Upper lobe of left lung (tissue), 6 donors: ENCODE data around the gene TMEM259. TPM values are rescaled to one million over a fixed set of nuclear protein-coding genes. Genes with fewer than 3 reads are reported as not detected.
A peak's percentile ranks its signal among the peaks of the same experiment; 100 is the strongest.

Experiments
- ATAC-seq, 2 donors: fragments of 200-7000 bp; cut with Tn5 transposase; one replicate each; pipeline ENCODE4 v1.9.1; 2022; ENCODE audit warnings: mild to moderate bottlenecking in 2 of 2, moderate library complexity in 2 of 2; ENCODE audit not compliant: low FRiP score in 2 of 2
- DNase-seq, 2 donors: peaks; one replicate each; pipeline ENCODE4 v3.0.0-alpha.2; 2019 to 2020
- H3K27ac ChIP-seq, 4 donors: fragments of 200-600 bp; sonication (generic); one replicate each; pipeline ENCODE4 v1.5.1; 2016 to 2019
- H3K27me3 ChIP-seq, 4 donors: fragments of 200-600 bp; sonication (generic); one replicate each; pipeline ENCODE4 v1.5.1; 2017 to 2019
- H3K36me3 ChIP-seq, 4 donors: fragments of 200-600 bp; sonication (generic); one replicate each; pipeline ENCODE4 v1.5.1; 2016 to 2019
- H3K4me1 ChIP-seq, 4 donors: fragments of 200-600 bp; sonication (generic); one replicate each; pipeline ENCODE4 v1.5.1; 2018 to 2019
- H3K4me3 ChIP-seq, 4 donors: fragments of 200-600 bp; sonication (generic); one replicate each; pipeline ENCODE4 v1.5.1; 2017 to 2019; ENCODE audit warnings: mild to moderate bottlenecking in 2 of 4, moderate library complexity in 1 of 4
- H3K9me3 ChIP-seq, 4 donors: fragments of 200-600 bp; sonication (generic); one replicate each; pipeline ENCODE4 v1.5.1; 2018 to 2019
- CTCF ChIP-seq, 6 experiments: fragments of 450-650 bp in 4 of 6; fragments of 200-600 bp in 2 of 6; sonication (generic) in 2 of 6; IDR thresholded peaks; one replicate each; pipeline ENCODE4 v1.5.1; 2016 to 2019; ENCODE audit warnings: antibody characterized with exemption in 6 of 6
- EP300 ChIP-seq, 4 donors: sonication (generic); formaldehyde crosslinking; IDR thresholded peaks; one replicate each; pipeline ENCODE4 v1.5.1; 2017; ENCODE audit warnings: antibody characterized with exemption in 4 of 4, control low read depth in 2 of 4
- POLR2A ChIP-seq, 4 donors: fragments of 450-650 bp; IDR thresholded peaks; one replicate each; pipeline ENCODE4 v1.5.1; 2016 to 2017; ENCODE audit warnings: antibody characterized with exemption in 4 of 4, mild to moderate bottlenecking in 2 of 4
- POLR2AphosphoS5 ChIP-seq, 2 donors: sonication (generic); formaldehyde crosslinking; IDR thresholded peaks; one replicate each; pipeline ENCODE4 v1.5.1; 2017; ENCODE audit warnings: antibody characterized with exemption in 2 of 2
- WGBS, 2 donors: methylation state at CpG; one replicate each; pipeline ENCODE4 v1.1.5; 2017 to 2018; 5-methylcytosine and 5-hydroxymethylcytosine counted together
- total RNA-seq, 6 donors: library from RNA; depleted of rRNA in 4 of 6; stranded (reverse); fragments of >200 nt in 4 of 6; gene quantifications; one replicate each; pipeline versions ENCODE4 v1.1.0 to v1.2.1, GENCODE V29; 2016 to 2021
- donor health status: DM: no; HTN: no; CAD: no; lungs with moderate emphysema.
- donor health status: DM: no; HTN: yes; CAD: no; lungs with severe emphysema.

The TMEM259 gene
- total RNA-seq, 6 donors from 2014 or later = 143 to 643 (median 208) TPM

DNA sequence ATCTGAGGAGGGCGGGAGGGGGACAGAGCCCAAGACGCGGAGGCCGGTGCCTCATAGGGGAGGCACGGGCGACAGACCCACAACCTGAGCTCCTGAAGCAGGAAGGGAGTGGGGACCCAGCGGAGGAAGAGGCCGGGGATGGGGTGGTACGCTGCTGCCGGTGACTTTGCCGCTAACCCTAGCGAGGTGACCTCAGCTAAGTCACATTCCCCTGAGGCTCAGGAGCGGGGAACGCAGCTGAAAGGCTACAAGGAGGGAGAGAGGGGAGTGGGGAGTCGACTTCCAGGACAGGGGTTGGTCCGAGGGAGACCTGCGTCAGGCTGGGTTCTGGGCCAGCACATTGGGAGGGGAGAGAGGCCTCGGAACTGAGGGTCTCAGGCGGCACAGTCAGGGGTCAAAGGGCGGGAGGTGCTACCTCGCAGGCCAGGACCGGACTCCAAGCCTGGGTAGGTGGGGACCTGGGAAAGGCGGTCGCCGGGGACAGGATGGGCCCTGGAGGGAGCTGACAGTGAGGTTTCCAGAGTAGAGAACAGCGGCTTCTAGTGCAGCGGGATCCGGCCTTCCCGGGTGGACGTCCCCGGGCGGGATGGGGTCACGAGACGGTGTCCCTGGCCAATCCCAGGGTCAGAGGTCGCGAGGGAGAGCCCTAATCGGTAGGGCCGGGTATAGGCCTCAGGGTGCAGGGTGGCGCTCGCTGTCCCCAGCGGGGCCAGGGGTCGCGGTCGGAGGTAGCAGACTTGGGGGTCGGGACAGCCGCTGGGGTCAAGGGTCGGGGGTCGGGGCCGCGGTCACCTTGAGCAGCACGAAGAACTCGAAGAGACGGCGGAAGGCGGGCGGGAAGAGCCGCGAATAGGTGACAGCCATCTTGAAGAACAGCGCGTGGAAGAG is 699 bp downstream of the TMEM259 start:
- Histone ChIP-seq H3K4me3 (peak overlapping the region; percentile 78 to 99 (median 97)), H3K36me3 (no peaks in the 10 kb centered on the region), H3K4me1 (peaks cover 58 to 66% (median 64%) of the 10 kb centered on the region in 4 donors), H3K27me3 (no peaks in the 10 kb centered on the region), H3K9me3 (no peaks in the 10 kb centered on the region), H3K27ac (peak overlapping the region; percentile 94 to 96 (median 94))
- WGBS, 2 donors = 0 to 3% methylated on average over 44 to 50 of the region's 60 CpGs
- TF ChIP-seq CTCF (IDR thresholded peaks at IDR 0.05) = no peak
- TF ChIP-seq POLR2A (IDR thresholded peaks at IDR 0.05) = no peak
- TF ChIP-seq POLR2AphosphoS5 (IDR thresholded peaks at IDR 0.05) = no peak
- TF ChIP-seq EP300 (IDR thresholded peaks at IDR 0.05) = no peak
- DNase-seq (peak in 1 of 2 donors; percentile 91), ATAC-seq (no peak)

DNA sequence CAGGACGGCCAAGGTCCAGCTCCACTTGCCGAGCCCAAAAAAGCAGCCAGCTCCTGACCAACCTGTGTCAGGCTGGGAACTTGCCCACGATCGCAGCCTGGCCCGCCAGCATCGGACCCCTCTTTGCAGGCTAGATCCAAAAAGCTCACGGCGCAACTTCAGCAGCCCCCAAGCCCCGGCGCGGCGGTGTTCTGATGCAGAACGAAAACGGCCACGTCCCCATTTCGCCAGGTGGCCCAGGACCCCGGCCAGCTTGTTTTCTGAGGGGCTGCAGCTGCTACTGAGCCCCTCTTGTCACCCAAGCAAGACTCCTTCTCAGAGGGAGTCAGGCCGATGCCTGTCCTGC is 1.3 kb downstream of the TMEM259 start:
- DNase-seq (peak in 1 of 2 donors; percentile 84), ATAC-seq (no peak)
- H3K9me3 ChIP-seq = no peaks in the 10 kb centered on the region
- no peaks in the 10 kb centered on the region for H3K27me3 ChIP-seq
- H3K27ac ChIP-seq = peak overlapping the region; percentile 29 to 96 (median 94)
- no CpG with 5 or more reads among the region's 18 CpGs for WGBS, 2 donors
- no peak for TF ChIP-seq CTCF (IDR thresholded peaks at IDR 0.05)
- no peak for TF ChIP-seq POLR2AphosphoS5 (IDR thresholded peaks at IDR 0.05)
- no peak for TF ChIP-seq EP300 (IDR thresholded peaks at IDR 0.05)
- no peak for TF ChIP-seq POLR2A (IDR thresholded peaks at IDR 0.05)
- H3K36me3 ChIP-seq = peaks cover 0 to 6% (median 2%) of the 10 kb centered on the region in 4 donors
- H3K4me3 ChIP-seq = peak overlapping the region; percentile 78 to 99 (median 97)
- peaks cover 58 to 72% (median 65%) of the 10 kb centered on the region in 4 donors for H3K4me1 ChIP-seq

DNA sequence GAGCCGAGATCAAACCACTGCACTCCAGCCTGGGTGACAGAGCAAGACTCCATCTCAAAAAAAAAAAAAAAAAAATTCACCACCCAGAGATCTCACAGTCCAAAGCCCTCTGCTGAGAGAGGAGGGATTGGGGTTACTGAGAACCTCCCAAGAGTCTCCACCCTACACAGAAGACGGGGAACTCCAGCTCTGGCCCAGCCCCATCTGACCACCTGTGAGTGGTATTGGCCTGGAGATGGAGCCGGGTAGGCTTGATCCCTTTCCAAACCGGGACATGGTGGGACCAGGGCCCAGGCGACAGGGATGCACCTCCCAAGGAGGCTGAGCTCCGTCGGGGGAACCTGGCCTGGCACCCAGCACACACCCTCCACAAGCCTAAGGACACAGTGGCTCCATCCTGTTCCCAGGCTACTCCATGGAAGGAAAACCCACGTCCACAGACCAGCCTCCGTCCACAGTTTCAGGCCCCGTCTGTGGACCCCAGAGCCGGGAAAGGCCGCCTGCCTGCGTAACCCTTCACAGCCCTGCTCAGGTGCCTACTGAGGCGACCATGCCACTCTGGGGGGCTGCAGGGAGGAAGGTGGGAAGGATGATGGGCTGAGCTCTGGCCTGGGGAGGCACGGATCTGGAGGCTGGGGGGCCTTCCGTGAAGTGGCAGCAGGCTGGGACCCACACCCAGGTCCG is 1.8 kb downstream of the TMEM259 start:
- 25 to 55% methylated on average over 3 to 17 of the region's 17 CpGs for WGBS, 2 donors
- TF ChIP-seq EP300 (IDR thresholded peaks at IDR 0.05) (no peak), POLR2AphosphoS5 (IDR thresholded peaks at IDR 0.05) (no peak), CTCF (IDR thresholded peaks at IDR 0.05) (no peak), POLR2A (IDR thresholded peaks at IDR 0.05) (no peak)

GRCh38 chr19:1018393-1018792 is 2.5 kb downstream of the TMEM259 start:
- H3K4me1 ChIP-seq = peaks cover 58 to 73% (median 65%) of the 10 kb centered on the region in 4 donors
- H3K9me3 ChIP-seq = no peaks in the 10 kb centered on the region
- WGBS, 2 donors = 79 to 86% methylated on average over 4 to 5 of the region's 5 CpGs
- no peaks in the 10 kb centered on the region for H3K27me3 ChIP-seq
- DNase-seq (no peak), ATAC-seq (no peak)
- TF ChIP-seq POLR2AphosphoS5 (IDR thresholded peaks at IDR 0.05) (no peak), EP300 (IDR thresholded peaks at IDR 0.05) (no peak), POLR2A (IDR thresholded peaks at IDR 0.05) (no peak)
- H3K27ac ChIP-seq = peak overlapping the region in 2 of 4 donors; percentile 40 to 96
- peak overlapping the region in 1 of 4 donors; percentile 99 for H3K4me3 ChIP-seq
- peaks cover 0 to 16% (median 13%) of the 10 kb centered on the region in 4 donors for H3K36me3 ChIP-seq

More for the DNA sequence above, 1.8 kb downstream of the TMEM259 start:
- Histone ChIP-seq H3K27ac (peak overlapping the region in 2 of 4 donors; percentile 32 to 96), H3K4me1 (peaks cover 58 to 73% (median 65%) of the 10 kb centered on the region in 4 donors), H3K27me3 (no peaks in the 10 kb centered on the region), H3K9me3 (no peaks in the 10 kb centered on the region), H3K4me3 (peak overlapping the region in 3 of 4 donors; percentile 78 to 99 (median 96)), H3K36me3 (peaks cover 0 to 10% (median 6%) of the 10 kb centered on the region in 4 donors)
- peak in 1 of 2 donors; percentile 58 for DNase-seq
- no peak for ATAC-seq

DNA sequence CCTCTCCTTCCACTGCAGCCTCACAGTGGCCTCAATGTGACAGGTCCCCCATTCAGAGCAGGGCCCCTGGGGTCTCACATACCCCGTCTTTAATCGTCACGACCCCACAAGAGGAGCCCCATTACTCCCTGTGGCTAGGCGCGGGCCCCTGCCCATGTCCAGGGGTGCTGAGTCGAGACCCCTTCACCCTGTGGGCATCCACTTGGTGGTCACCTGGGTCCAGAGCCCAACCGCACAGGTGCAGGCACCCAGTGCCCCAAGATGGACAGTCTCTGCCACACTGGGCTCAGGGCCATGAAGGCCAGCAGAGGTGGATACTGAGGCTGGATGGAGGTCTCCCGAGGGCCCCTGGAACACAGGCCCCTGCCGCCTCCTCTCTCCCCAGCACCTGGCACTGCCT is 3.0 kb downstream of the TMEM259 start:
- no peaks in the 10 kb centered on the region for H3K9me3 ChIP-seq
- no peaks in the 10 kb centered on the region for H3K27me3 ChIP-seq
- DNase-seq (peak in 1 of 2 donors; percentile 58), ATAC-seq (no peak)
- H3K4me1 ChIP-seq = peaks cover 55 to 73% (median 60%) of the 10 kb centered on the region in 4 donors
- 91% methylated on average over 9 of the region's 9 CpGs; no CpG with 5 or more reads in 1 of the 2 donors for WGBS, 2 donors
- peaks cover 0 to 21% (median 18%) of the 10 kb centered on the region in 4 donors for H3K36me3 ChIP-seq
- TF ChIP-seq CTCF (IDR thresholded peaks at IDR 0.05) (no peak), POLR2AphosphoS5 (IDR thresholded peaks at IDR 0.05) (no peak), EP300 (IDR thresholded peaks at IDR 0.05) (no peak), POLR2A (IDR thresholded peaks at IDR 0.05) (no peak)
- H3K27ac ChIP-seq = peak overlapping the region; percentile 3 to 96 (median 54)
- H3K4me3 ChIP-seq = peak overlapping the region in 1 of 4 donors; percentile 1
